Effector CD8-positive, alpha-beta T cell (primary cell): ENCODE data around the gene LMNTD2.

ENCODE experiments used
- DNase-seq: peaks from one replicate; lab custom pipeline; 2025; lab: John Stamatoyannopoulos, UW

Gene LMNTD2

DNA sequence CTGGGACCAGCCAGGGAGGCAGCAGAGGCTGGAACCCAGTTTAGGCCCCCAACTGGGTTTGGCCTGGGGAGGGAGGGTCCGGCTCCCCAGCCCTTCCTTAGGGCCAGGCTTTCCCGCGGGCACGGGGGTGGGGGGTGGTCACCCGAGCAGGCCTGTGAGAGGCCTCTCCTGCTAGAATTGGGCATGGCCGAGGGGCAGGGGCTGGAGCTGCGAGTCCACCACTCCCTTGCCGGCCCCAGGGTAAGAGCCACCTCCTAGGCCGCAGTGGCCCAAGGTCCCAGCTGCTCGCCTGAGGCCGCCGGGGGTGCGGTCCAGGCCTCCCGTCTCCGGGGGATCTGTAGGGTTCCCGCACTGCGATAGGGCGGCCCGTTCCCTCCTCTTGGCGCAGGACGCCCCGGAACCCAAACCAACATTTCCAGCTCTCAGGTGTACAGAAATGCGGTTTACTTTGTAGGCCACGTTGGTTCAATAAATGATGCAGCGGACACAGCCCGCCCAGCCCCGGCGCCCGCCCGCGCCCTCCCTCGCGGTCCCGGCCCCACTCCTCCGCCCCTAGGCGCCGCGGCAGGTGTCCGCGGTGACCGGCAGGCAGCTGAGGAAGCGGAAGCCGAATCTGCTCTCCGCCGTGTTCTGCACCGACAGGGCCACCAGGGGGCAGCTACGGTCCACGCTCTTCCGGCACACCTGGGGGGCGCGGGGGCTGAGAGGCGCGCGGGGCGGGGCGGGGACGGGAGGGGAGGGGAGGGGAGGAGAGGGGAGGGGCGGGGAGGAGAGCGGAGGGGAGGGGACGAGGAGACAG is 5.9 kb downstream of the LMNTD2 start:
- DNase-seq, result peak; percentile 58

DNA sequence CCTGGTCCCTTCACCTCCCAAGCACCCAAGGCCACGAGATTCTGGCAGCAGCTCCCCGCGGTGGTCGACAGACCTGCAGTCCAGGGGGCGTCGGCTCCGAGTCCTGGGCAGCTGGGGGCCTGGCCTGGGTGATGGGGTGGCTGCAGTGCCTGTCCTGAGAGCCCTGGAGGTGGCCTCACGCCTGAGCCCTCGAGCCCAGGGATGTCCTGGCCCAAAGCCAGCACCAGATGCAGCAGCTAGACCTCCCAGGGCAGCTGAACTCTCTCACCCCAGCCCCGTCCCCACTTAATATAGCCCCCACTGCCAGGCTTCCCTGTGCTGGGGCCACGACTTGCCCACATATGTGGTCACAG is 6.6 kb downstream of the LMNTD2 start:
- DNase-seq, result no peak

GRCh38 chr11:553083-553987 is 7.2 kb downstream of the LMNTD2 start:
- no peak for DNase-seq

- DNase-seq, result no peak
These were observed 8.9 kb downstream of the LMNTD2 start for GRCh38 chr11:551596-551995.

GRCh38 chr11:551131-551530 is 9.4 kb downstream of the LMNTD2 start:
- DNase-seq, result no peak

DNA sequence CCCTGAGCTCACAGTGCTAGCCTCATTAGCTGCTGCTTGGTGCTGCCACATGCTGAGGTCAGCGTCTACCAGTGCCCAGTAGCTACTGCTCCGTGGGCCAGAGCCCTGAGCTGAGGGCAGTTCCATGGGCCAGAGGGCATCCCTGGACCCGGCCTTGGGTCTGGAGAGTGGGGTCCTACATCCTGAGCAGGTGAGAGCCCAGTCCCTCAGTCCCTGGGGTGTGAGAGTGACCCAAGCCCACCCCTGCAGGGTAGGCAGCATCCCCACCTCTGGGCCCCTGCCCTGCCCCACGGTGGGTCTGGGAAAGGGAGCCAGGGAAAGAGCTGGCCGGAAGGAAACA is 9.8 kb downstream of the LMNTD2 start:
- DNase-seq, result no peak

GRCh38 chr11:550021-550745 is 10.4 kb downstream of the LMNTD2 start:
- no peak for DNase-seq

DNA sequence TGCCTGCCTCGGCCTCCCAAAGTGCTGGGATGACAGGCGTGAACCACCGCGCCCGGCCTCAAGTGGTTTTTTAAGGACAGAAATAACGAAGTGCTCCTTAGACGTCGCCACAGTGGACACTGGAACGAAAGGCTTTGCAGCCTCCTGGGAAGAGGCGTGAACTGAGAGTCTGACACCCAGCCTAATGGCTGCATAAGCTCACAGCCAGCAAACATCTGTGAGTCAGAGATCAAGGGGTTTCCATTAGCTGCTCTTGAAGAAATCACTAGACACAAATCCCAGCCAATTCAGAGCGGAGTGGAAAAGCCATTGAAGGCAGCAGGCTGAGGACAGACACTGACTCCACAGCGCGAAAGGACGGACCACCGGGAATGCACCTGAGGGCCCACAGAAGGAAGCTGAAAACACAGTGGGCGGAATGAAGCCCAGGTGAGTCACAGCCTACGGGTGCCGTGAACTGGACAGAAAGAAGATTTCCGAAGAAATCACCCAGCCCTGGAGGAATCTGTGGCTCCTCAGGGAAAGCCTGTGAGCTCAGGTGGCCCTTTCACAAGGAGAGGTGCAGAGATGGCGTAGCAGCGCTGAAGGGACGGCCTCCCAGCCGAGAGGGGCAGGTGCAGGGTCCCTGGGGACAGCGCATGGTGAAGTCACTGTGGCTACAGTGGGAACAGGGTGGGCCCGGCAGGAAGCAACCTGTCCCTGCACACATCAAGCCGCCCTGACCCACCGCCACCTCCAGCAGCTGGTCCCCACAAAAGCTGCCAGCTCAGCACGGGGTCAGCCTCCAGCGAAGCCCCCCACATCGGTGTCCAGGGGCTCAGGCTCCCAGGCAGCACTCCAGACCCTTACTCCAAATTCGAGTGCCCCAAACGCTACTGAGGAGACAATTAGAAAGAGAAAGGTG is 11.6 kb downstream of the LMNTD2 start:
- DNase-seq, result no peak

- no peak for DNase-seq
These were observed 15.4 kb downstream of the LMNTD2 start for GRCh38 chr11:545171-545570.

DNA sequence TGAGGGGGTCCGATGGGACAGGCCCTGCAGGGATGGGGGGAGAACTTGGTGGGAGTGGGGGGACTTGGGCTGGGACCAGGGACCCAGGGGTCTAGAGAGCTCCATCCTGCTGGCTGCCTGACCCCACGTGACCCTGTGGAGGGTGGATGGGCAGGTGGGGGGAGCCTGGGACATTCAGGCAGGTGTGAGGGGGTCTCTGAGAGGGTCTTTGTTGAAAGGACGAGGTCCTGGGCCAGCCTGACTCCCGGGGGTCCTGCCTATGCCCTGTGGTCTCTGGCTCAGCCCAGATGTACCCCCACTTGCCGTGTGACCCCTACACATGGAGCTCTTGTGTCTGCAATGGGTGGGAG is 15.7 kb downstream of the LMNTD2 start:
- DNase-seq, result no peak

- no peak for DNase-seq
These were observed 19.1 kb downstream of the LMNTD2 start for GRCh38 chr11:541433-541885.

GRCh38 chr11:540583-541432 is 19.7 kb downstream of the LMNTD2 start:
- DNase-seq, result no peak

DNA sequence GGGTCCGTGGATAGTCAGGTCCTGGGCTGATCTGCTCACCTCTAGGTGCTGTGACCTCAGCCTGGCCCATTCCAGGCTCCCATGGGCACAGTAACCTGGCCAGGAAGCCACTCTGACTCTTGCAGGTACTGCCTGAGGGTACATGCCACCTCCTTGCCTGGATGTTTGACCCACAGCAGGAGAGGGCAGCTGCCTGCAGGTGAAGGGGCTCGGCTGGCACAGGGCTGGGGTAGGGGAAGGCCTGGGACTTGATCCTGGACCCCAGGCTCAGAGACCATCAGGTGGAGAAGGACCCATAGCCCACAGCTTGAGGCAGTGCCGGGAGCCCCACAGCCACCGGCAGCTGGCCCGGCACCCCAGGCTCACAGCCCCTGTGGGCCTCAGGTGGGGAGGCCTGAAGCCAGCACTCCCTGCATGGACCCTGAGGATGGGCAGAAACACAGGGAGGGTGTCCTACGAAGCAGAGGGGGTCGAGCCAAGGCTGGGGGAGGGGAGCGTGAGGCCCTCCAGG is 20.5 kb downstream of the LMNTD2 start:
- DNase-seq, result no peak

DNA sequence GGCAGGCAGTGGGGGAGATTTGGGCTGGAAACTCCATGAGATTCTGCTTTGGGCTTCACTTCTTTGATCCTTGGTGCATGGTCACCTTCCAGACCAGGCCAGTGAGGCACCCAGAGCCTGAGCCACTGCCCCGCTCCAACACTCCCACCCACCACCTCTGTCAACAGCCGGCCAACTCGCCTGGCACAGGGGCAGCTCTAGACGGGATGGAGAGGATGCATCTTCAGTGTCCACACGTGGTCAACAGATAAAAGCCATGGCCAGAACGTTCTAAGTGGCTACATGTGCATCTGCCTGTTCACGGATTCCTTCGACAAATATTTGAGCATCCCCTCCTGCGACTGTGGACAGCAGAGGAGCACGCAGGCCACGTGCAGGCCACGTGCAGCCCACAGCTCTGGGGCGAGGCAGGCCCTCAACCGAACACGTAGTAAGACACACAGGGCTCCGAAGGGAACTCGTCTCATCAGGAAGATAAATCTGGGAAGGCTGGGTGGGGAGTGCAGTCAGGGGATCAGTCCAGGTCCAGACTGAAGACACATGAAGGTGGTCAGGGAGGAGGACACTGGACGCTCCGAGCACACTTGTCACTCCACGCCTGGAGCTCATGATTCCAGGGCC is 22.0 kb downstream of the LMNTD2 start:
- DNase-seq, result no peak

- no peak for DNase-seq
These were observed 22.7 kb downstream of the LMNTD2 start for GRCh38 chr11:537622-538430.

DNA sequence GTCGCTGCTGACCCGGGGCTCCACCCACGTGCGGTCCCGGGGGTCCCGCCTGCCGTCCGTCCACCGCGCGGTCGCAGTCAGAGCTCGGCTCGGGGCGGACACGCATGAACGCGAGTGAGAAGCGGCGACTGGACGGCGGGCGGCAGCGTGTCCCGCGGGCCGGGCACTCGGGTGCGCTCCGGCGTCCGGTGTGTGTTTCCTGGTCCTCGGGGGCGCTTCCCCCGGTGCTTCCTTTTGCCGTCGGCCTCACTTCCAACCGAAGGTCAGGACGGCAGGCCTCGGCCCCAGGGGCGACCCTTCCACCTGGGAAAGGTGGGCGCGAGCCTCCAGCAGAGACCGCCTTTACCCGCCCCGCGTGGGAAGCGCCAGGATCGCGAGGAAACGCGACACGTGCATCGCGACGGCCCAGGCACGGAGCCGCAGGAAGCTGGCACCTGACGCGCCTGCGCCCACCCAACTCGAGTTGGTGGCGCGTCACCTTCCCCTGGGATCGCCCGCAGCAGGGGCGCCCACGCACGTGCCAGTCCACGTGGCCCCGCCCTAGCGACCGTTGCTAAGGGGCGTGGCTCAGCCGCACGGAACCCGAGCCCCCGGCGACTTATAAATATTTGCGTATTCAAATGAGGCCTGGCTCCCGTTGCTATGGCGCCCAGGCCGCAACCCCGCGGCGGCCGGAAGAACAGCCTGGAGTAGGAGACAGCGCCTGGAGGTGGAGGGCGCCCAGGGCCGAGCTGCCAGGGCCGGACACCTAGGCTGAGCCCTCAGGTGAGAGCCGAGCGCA is 23.5 kb downstream of the LMNTD2 start, which contains the start of gene LRRC56:
LRRC56 (plus strand) TSS at position 687 of the 781 bp plus-strand sequence. CDS start 3,158 bp downstream, outside the sequence.
- DNase-seq, result peak; percentile 94

DNA sequence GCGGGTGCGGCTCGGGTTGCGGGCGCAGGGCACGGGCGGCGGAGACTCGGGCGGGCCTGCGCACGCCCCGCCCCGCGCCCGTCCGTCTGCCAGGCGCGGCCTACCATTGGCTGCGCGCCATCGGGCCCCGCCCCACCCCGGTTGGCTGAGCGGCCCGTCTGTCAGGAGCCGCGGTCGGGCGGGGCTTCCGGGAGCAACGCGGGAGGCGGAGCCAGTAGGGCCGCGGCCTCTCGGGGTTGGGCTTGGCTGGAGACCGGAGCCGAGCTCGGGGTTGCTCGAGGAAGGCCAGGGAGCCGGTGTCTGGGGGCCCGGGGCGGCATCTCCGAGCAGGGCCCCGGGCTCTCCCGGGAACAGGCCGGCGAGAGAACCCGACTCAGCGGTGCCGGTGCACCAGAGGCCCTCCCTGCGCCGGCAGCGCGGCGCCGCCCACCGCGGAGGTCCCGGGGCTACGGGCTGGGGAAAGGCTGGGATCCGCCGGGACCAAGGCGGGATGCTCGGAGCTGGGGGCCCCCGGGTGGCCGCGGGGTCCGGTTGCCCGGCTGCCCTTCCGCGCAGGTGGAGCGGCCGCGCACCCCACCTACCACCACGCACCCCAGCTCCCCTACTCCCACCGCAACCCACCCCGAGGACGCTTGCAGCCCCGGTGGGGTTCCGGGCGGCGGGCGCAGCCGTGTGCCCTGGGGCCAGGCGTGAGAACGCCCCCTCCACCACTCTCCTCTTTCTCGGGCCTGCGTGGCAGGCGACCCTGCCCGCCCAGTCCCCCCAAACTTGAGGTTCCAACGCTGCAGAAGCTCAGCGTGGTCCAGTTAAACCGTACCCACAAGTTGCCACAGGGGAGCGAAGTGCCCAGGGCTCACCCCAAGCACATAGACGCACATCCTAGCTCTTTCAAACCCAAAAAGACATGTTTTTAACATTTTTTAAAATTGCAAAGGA is 24.8 kb downstream of the LMNTD2 start, which contains the start of gene HRAS:
HRAS (minus strand) TSS at position 58 of the 936 bp plus-strand sequence.
- peak; percentile 91 for DNase-seq
